H1 (cell line): ENCODE measurements around the gene CLEC16A. TPM values are rescaled to one million over a fixed set of nuclear protein-coding genes. Genes with fewer than 3 reads are reported as not detected.

Experiments used
- CTCF ChIA-PET: fragments of 300-600 bp; sonication (Branson Sonifier 250); formaldehyde crosslinking; loops from one replicate; lab custom pipeline; 2021; ENCODE audit not compliant: partially characterized antibody; lab: Charles Lee
- POLR2A ChIA-PET: fragments of 300-600 bp; sonication (Branson Sonifier 250); formaldehyde crosslinking; loops from one replicate; lab custom pipeline; 2021; ENCODE audit warnings: inconsistent platforms; ENCODE audit not compliant: partially characterized antibody; lab: Charles Lee
- DNase-seq, 2 experiments: peaks; one replicate each; pipeline versions ENCODE4 v3.0.0 to v3.0.0-alpha.2; 2010 to 2022; ENCODE audit warnings: low spot score in 2 of 2, low read depth in 1 of 2, mixed read lengths in 1 of 2
- FAIRE-seq: peaks from 2 replicates; lab custom pipeline; 2011; peaks lifted over from hg19 to GRCh38; lab: Jason Lieb, UNC
- H2AFZ ChIP-seq: 2 replicates; pipeline ENCODE4 v1.8.1; 2012; ENCODE audit warnings: low read length, inconsistent platforms
- H2AK5ac ChIP-seq: 2 replicates; pipeline ENCODE4 v1.6.1; 2013; ENCODE audit warnings: low read depth, low read length
- H2BK120ac ChIP-seq: replicated peaks from 2 replicates; pipeline ENCODE3; 2013; ENCODE audit warnings: low read depth, low read length, inconsistent platforms
- H2BK12ac ChIP-seq: 2 replicates; pipeline ENCODE4 v1.6.1; 2013; ENCODE audit warnings: low read depth, low read length
- H2BK15ac ChIP-seq: 2 replicates; pipeline ENCODE4 v1.6.1; 2013; ENCODE audit warnings: low read length
- H2BK20ac ChIP-seq: 2 replicates; pipeline ENCODE4 v1.6.1; 2013; ENCODE audit warnings: low read length
- H2BK5ac ChIP-seq: 2 replicates; pipeline ENCODE4 v1.6.1; 2013; ENCODE audit warnings: low read depth, low read length
- H3K14ac ChIP-seq: 2 replicates; pipeline ENCODE4 v1.6.1; 2013; ENCODE audit warnings: inconsistent platforms; ENCODE audit not compliant: insufficient read length
- H3K18ac ChIP-seq: 2 replicates; pipeline ENCODE4 v1.6.1; 2013; ENCODE audit warnings: low read length; ENCODE audit errors: extremely low read depth
- H3K23ac ChIP-seq: 2 replicates; pipeline ENCODE4 v1.6.1; 2013; ENCODE audit warnings: inconsistent platforms; ENCODE audit not compliant: insufficient read length
- H3K23me2 ChIP-seq: 2 replicates; pipeline ENCODE4 v1.6.1; 2013; ENCODE audit warnings: low read depth, low read length
- H3K27ac ChIP-seq: 2 replicates; pipeline ENCODE4 v1.6.1; 2011; ENCODE audit warnings: low read depth, low read length, inconsistent platforms
- H3K27me3 ChIP-seq, 4 experiments: replicated peaks in 1 of 4; 1 replicate in 1 of 4; 2 replicates in 3 of 4; pipeline versions ENCODE4 v1.6.1 to v1.8.1; 2011 to 2013; ENCODE audit warnings: low read length in 3 of 4, mild to moderate bottlenecking in 3 of 4, inconsistent platforms in 2 of 4, mixed read lengths in 2 of 4, moderate library complexity in 1 of 4; ENCODE audit not compliant: control insufficient read depth in 3 of 4, insufficient read depth in 3 of 4; ENCODE audit errors: extremely low read depth in 1 of 4
- H3K36me3 ChIP-seq, 4 experiments: 2 replicates each; pipeline versions ENCODE4 v1.6.1 to v1.8.1; 2011 to 2013; ENCODE audit warnings: mild to moderate bottlenecking in 4 of 4, low read length in 3 of 4, moderate library complexity in 2 of 4, control low read depth in 1 of 4, inconsistent platforms in 1 of 4; ENCODE audit not compliant: insufficient read depth in 4 of 4, control insufficient read depth in 2 of 4
- H3K4ac ChIP-seq: replicated peaks from 2 replicates; pipeline ENCODE3; 2013; ENCODE audit warnings: low read length, low read depth, mixed read lengths, inconsistent platforms; ENCODE audit not compliant: insufficient read length
- H3K4me1 ChIP-seq, 4 experiments: replicated peaks in 1 of 4; 1 replicate in 1 of 4; 2 replicates in 3 of 4; pipeline versions ENCODE4 v1.6.1 to v1.8.1; 2011 to 2013; ENCODE audit warnings: low read length in 3 of 4, inconsistent platforms in 2 of 4, mixed read lengths in 1 of 4; ENCODE audit not compliant: insufficient read depth in 4 of 4, control insufficient read depth in 3 of 4
- H3K4me2 ChIP-seq, 2 experiments: 2 replicates each; pipeline versions ENCODE4 v1.6.1 to v1.8.1; 2011 to 2013; ENCODE audit warnings: low read depth in 2 of 2, low read length in 2 of 2, control low read depth in 1 of 2, inconsistent platforms in 1 of 2, mild to moderate bottlenecking in 1 of 2; ENCODE audit not compliant: insufficient read depth in 1 of 2
- H3K4me3 ChIP-seq, 4 experiments: fragments of 200-600, 300-600 bp in 1 of 4; sonication (generic), shearing (Covaris generic), sonication (Bioruptor Twin) in 1 of 4; 2 replicates each; pipeline versions ENCODE4 v1.5.1 to v1.8.1; 2011 to 2016; ENCODE audit warnings: low read length in 4 of 4, low read depth in 3 of 4, control low read depth in 2 of 4, inconsistent platforms in 2 of 4, mild to moderate bottlenecking in 2 of 4, mixed read lengths in 1 of 4, moderate library complexity in 1 of 4; ENCODE audit not compliant: insufficient read depth in 2 of 4; ENCODE audit errors: extremely low read depth in 1 of 4
- H3K56ac ChIP-seq: replicated peaks from 2 replicates; pipeline ENCODE3; 2013; ENCODE audit warnings: low read depth, mild to moderate bottlenecking, mixed read lengths, low read length, inconsistent platforms; ENCODE audit not compliant: insufficient read length
- H3K79me1 ChIP-seq: 2 replicates; pipeline ENCODE4 v1.6.1; 2013; ENCODE audit warnings: low read depth, low read length, control low read depth
- H3K79me2 ChIP-seq, 2 experiments: 2 replicates each; pipeline versions ENCODE4 v1.6.1 to v1.8.1; 2012 to 2013; ENCODE audit warnings: low read length in 2 of 2, mild to moderate bottlenecking in 2 of 2, inconsistent platforms in 1 of 2; ENCODE audit not compliant: insufficient read depth in 2 of 2, control insufficient read depth in 1 of 2
- H3K9ac ChIP-seq, 4 experiments: replicated peaks in 1 of 4; 1 replicate in 1 of 4; 2 replicates in 3 of 4; pipeline versions ENCODE4 v1.6.1 to v1.8.1; 2011 to 2013; ENCODE audit warnings: low read depth in 3 of 4, low read length in 3 of 4, control low read depth in 2 of 4, mild to moderate bottlenecking in 2 of 4, moderate library complexity in 2 of 4, inconsistent platforms in 1 of 4; ENCODE audit errors: extremely low read depth in 1 of 4
- H3K9me3 ChIP-seq, 2 experiments: 2 replicates each; pipeline versions ENCODE4 v1.6.1 to v1.8.1; 2012 to 2013; ENCODE audit warnings: mild to moderate bottlenecking in 2 of 2, moderate library complexity in 2 of 2, control low read depth in 1 of 2, inconsistent platforms in 1 of 2, low read depth in 1 of 2, low read length in 1 of 2, mixed read lengths in 1 of 2; ENCODE audit not compliant: insufficient read depth in 2 of 2
- H4K20me1 ChIP-seq, 2 experiments: replicated peaks in 1 of 2; 2 replicates each; pipeline versions ENCODE3 to v1.8.1; 2011 to 2013; ENCODE audit warnings: inconsistent platforms in 2 of 2, low read length in 2 of 2, mild to moderate bottlenecking in 1 of 2; ENCODE audit not compliant: insufficient read depth in 2 of 2, control insufficient read depth in 1 of 2
- H4K5ac ChIP-seq: 2 replicates; pipeline ENCODE4 v1.6.1; 2013; ENCODE audit warnings: low read length, low read depth, mixed read lengths, inconsistent platforms; ENCODE audit not compliant: insufficient read length
- H4K8ac ChIP-seq: 2 replicates; pipeline ENCODE4 v1.8.0; 2013; ENCODE audit warnings: mild to moderate bottlenecking, moderate library complexity, low read length, inconsistent platforms; ENCODE audit not compliant: insufficient read depth; ENCODE audit errors: extremely low read depth
- H4K91ac ChIP-seq: replicated peaks from 2 replicates; pipeline ENCODE3; 2013; ENCODE audit warnings: low read length, mixed read lengths, inconsistent platforms; ENCODE audit not compliant: insufficient read length
- HDAC2 ChIP-seq, 2 experiments: fragments of 300-600 bp in 1 of 2; sonication (generic) in 1 of 2; IDR thresholded peaks; 2 replicates each; pipeline ENCODE4 v1.6.1; 2011 to 2012; ENCODE audit warnings: low read depth in 2 of 2, low read length in 2 of 2, mild to moderate bottlenecking in 2 of 2, moderate library complexity in 2 of 2, borderline replicate concordance in 1 of 2, inconsistent platforms in 1 of 2
- KDM1A ChIP-seq: fragments of 200-600, 300-600 bp; sonication (generic); IDR thresholded peaks from 2 replicates; pipeline ENCODE4 v1.7.1; 2016; ENCODE audit warnings: mild to moderate bottlenecking, low read length, borderline replicate concordance
- RAD21 ChIP-seq, 2 experiments: IDR thresholded peaks in 1 of 2; conservative IDR thresholded peaks in 1 of 2; 2 replicates each; pipeline ENCODE4 v1.6.1; 2011; ENCODE audit warnings: low read depth in 2 of 2, low read length in 2 of 2, improper control_type of control experiment in 1 of 2, inconsistent platforms in 1 of 2, mild to moderate bottlenecking in 1 of 2, moderate library complexity in 1 of 2
- SUZ12 ChIP-seq: fragments of 200-600 bp; sonication (generic); IDR thresholded peaks from 2 replicates; pipeline ENCODE4 v1.6.1; 2012; ENCODE audit warnings: mild to moderate bottlenecking, inconsistent platforms, low read length, moderate library complexity, mixed read lengths
- TEAD4 ChIP-seq: IDR thresholded peaks from 2 replicates; pipeline ENCODE4 v1.6.1; 2012; ENCODE audit warnings: low read depth, low read length, inconsistent platforms, mixed read lengths
- WGBS, 2 experiments: shearing (Covaris generic) in 1 of 2; methylation state at CpG; one replicate each; pipeline versions ENCODE4 v1.1.6 to v1.1.7; 2013 to 2015; ENCODE audit warnings: low lambda C conversion rate in 2 of 2, mixed read lengths in 2 of 2, inconsistent platforms in 1 of 2, low coverage in 1 of 2, missing lambda C conversion rate in 1 of 2; ENCODE audit not compliant: insufficient replicate concordance in 2 of 2, insufficient coverage in 1 of 2, insufficient read length in 1 of 2; ENCODE audit errors: extremely low coverage in 1 of 2, missing lambda C conversion rate in 1 of 2; 5-methylcytosine and 5-hydroxymethylcytosine counted together
- polyA plus RNA-seq, 7 experiments: library from polyadenylated mRNA; depleted of rRNA in 3 of 7; stranded (reverse) in 5 of 7; unstranded in 2 of 7; fragments of >200 nt in 5 of 7; fragments of 200-250 nt in 2 of 7; gene quantifications; 1 replicate in 5 of 7; 2 replicates in 1 of 7; 4 replicates in 1 of 7; pipeline versions ENCODE4 v1.2.1 to v1.2.3, GENCODE V29; 2011 to 2013; ENCODE audit warnings: missing spikeins in 2 of 7, mixed read lengths in 2 of 7
- total RNA-seq: library from RNA; stranded (reverse); fragmentation: NEBNext Ultra II Directional; extraction: Animal tissue kit (Norgen Biotek cat#: 25700); gene quantifications from 2 replicates; pipeline ENCODE4 v1.2.1, GENCODE V29; 2021
- TF ChIP-seq, protein P1 (sequence below), 3 experiments: IDR thresholded peaks; 1 replicate in 2 of 3; 2 replicates in 1 of 3; pipeline versions ENCODE4 v1.5.1 to v1.6.1; 2011; ENCODE audit warnings: low read length in 3 of 3, mild to moderate bottlenecking in 3 of 3, inconsistent platforms in 2 of 3, low read depth in 1 of 3, moderate library complexity in 1 of 3; ENCODE audit not compliant: insufficient read depth in 1 of 3; ENCODE audit errors: control extremely low read depth in 1 of 3

The CLEC16A gene
- total and polyA plus RNA-seq, 2 of the 8 experiments (the other 6 are each of a cell fraction or from before 2014, with no cell fraction given) = 7.6 to 19.3 TPM

DNA sequence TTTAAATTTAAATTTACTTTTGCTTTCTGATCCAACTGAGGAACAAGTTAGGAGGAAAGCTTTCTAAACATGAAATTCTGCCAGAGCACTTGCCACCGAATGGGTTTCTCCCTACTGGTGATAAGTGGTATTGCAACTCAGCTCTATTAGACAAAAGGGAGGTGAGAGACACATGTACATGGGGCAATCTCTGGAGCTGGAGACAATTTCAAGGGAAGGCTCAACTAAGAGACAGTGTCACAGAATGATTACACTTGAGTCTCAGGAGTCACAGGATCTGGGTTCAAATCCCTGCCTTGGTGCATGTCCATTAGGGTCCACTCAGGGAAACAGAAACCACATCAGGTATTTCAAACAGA is 274.2 kb downstream of the CLEC16A start:
- no peak overlapping the region for H2BK20ac ChIP-seq
- CTCF ChIA-PET = interaction anchor here (0.6 to 4.5 kb wide), 32 partner anchors 9 to 248 kb away, joined by 3 to 28 read pairs (median 4); no protein-coding TSS in a partner anchor
- H3K23me2 ChIP-seq = peaks cover 3% of the 10 kb centered on the region; the same call in 1 of the 2 replicates
- no peak overlapping the region for H3K56ac ChIP-seq
- no peak overlapping the region for H2BK5ac ChIP-seq
- no peak overlapping the region for H2AFZ ChIP-seq
- H3K4me3 ChIP-seq = no peak overlapping the region; a peak in 1 of 8 replicates
- TF ChIP-seq RAD21 (IDR thresholded peaks at IDR 0.05 in 1 of 2, conservative IDR thresholded peaks at IDR 0.05 in 1 of 2; ENCODE audit: low read depth in 2 of 2, low read length in 2 of 2) (peak in 1 of 2 experiments; percentile 16; a peak in 1 of 4 replicates), SUZ12 (no peak), KDM1A (peak; percentile 19; the same call in 1 of the 2 replicates), TEAD4 (no peak), HDAC2 (IDR thresholded peaks at IDR 0.05; ENCODE audit: borderline replicate concordance in 1 of 2, low read depth in 2 of 2, low read length in 2 of 2) (0 out of 4 replicates have a peak, but pooled peaks of 1 of the 2 experiments have one; percentile 46)
- TF ChIP-seq, protein P1, sequence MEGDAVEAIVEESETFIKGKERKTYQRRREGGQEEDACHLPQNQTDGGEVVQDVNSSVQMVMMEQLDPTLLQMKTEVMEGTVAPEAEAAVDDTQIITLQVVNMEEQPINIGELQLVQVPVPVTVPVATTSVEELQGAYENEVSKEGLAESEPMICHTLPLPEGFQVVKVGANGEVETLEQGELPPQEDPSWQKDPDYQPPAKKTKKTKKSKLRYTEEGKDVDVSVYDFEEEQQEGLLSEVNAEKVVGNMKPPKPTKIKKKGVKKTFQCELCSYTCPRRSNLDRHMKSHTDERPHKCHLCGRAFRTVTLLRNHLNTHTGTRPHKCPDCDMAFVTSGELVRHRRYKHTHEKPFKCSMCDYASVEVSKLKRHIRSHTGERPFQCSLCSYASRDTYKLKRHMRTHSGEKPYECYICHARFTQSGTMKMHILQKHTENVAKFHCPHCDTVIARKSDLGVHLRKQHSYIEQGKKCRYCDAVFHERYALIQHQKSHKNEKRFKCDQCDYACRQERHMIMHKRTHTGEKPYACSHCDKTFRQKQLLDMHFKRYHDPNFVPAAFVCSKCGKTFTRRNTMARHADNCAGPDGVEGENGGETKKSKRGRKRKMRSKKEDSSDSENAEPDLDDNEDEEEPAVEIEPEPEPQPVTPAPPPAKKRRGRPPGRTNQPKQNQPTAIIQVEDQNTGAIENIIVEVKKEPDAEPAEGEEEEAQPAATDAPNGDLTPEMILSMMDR (IDR thresholded peaks at IDR 0.05; ENCODE audit: control extremely low read depth in 1 of 3, insufficient read depth in 1 of 3, low read depth in 1 of 3, low read length in 3 of 3) = peak in 1 of 3 experiments; percentile 49; a peak in 2 of 4 replicates
- peaks cover 0 to 3% (median 0%) of the 10 kb centered on the region in 4 experiments; a peak in 1 of 8 replicates for H3K36me3 ChIP-seq
- no peak for FAIRE-seq
- H3K79me1 ChIP-seq = no peaks in the 10 kb centered on the region
- H2BK120ac ChIP-seq = no peak overlapping the region
- no peak overlapping the region for H3K9ac ChIP-seq
- H3K27me3 ChIP-seq = no peaks in the 10 kb centered on the region
- H3K79me2 ChIP-seq = no peaks in the 10 kb centered on the region
- no peak overlapping the region for H3K27ac ChIP-seq
- no peak overlapping the region for H4K8ac ChIP-seq
- H3K4me1 ChIP-seq = no peaks in the 10 kb centered on the region
- peaks cover 12 to 19% of the 10 kb centered on the region in 2 experiments for H3K9me3 ChIP-seq
- H3K18ac ChIP-seq = no peak overlapping the region
- no peak overlapping the region for H2BK15ac ChIP-seq
- no peak overlapping the region for H4K91ac ChIP-seq
- no peak overlapping the region for H2AK5ac ChIP-seq
- WGBS, 2 experiments = 94% methylated on average over 1 of the region's 1 CpG; no CpG with 5 or more reads in 1 of the 2 experiments
- POLR2A ChIA-PET = interaction anchor here (0.9 to 1.6 kb wide), 2 partner anchors 12 to 37 kb away, joined by 3 to 7 read pairs; partner anchors contain the start of gene SOCS1
- no peaks in the 10 kb centered on the region for H4K20me1 ChIP-seq
- no peak overlapping the region for H2BK12ac ChIP-seq
- no peak overlapping the region for H4K5ac ChIP-seq
- DNase-seq = no peak
- no peak overlapping the region for H3K4ac ChIP-seq
- no peak overlapping the region for H3K4me2 ChIP-seq
- H3K14ac ChIP-seq = no peak overlapping the region
- no peak overlapping the region for H3K23ac ChIP-seq
